DOHH2 (cell line): ENCODE measurements around the gene COPS7A.
"Not testable (repeated sequence)": the region's sequence is repeated elsewhere in the genome, so short reads cannot be mapped to it uniquely, and the experiment has no call there.

Source experiments
- H3F3A ChIP-seq: fragments of 200-600 bp; sonication (generic), shearing (Covaris generic); 2 replicates; pipeline ENCODE4 v1.6.0; 2016; ENCODE audit warnings: antibody characterized with exemption, mild to moderate bottlenecking; ENCODE audit not compliant: control insufficient read depth, insufficient read depth
- H3K27ac ChIP-seq: fragments of 200-600 bp; sonication (generic); 2 replicates; pipeline ENCODE4 v1.5.1; 2014; ENCODE audit warnings: low read depth, mild to moderate bottlenecking, low read length, moderate library complexity
- H3K27me3 ChIP-seq: fragments of 200-600 bp; sonication (generic); 2 replicates; pipeline ENCODE4 v1.6.1; 2014; ENCODE audit warnings: mild to moderate bottlenecking, low read length, mixed read lengths; ENCODE audit not compliant: control insufficient read depth
- H3K36me3 ChIP-seq: fragments of 200-600 bp; sonication (generic); 2 replicates; pipeline ENCODE4 v1.6.1; 2014; ENCODE audit warnings: mild to moderate bottlenecking, low read length, moderate library complexity, mixed read lengths; ENCODE audit not compliant: control insufficient read depth
- H3K4me1 ChIP-seq: fragments of 200-600 bp; sonication (generic); 2 replicates; pipeline ENCODE4 v1.6.1; 2014; ENCODE audit warnings: mild to moderate bottlenecking, low read length, mixed read lengths; ENCODE audit not compliant: control insufficient read depth
- H3K4me2 ChIP-seq: fragments of 200-600 bp; sonication (generic); 2 replicates; pipeline ENCODE4 v1.6.0; 2014; ENCODE audit warnings: mild to moderate bottlenecking, low read length, moderate library complexity
- H3K4me3 ChIP-seq: fragments of 200-600 bp; sonication (generic); 2 replicates; pipeline ENCODE4 v1.5.1; 2014; ENCODE audit warnings: mild to moderate bottlenecking, low read length, mixed read lengths
- H3K79me2 ChIP-seq: fragments of 200-600 bp; sonication (generic); 2 replicates; pipeline ENCODE4 v1.6.1; 2014; ENCODE audit warnings: mild to moderate bottlenecking, low read length, mixed read lengths; ENCODE audit not compliant: control insufficient read depth
- H3K9me2 ChIP-seq: fragments of 200-600 bp; sonication (generic); replicated peaks from 2 replicates; pipeline ENCODE4 v1.6.1; 2014; ENCODE audit warnings: mild to moderate bottlenecking, low read length, mixed read lengths; ENCODE audit not compliant: control insufficient read depth
- H3K9me3 ChIP-seq: fragments of 200-600 bp; sonication (generic); 2 replicates; pipeline ENCODE4 v1.6.1; 2014; ENCODE audit warnings: antibody characterized with exemption, low read length, mixed read lengths; ENCODE audit not compliant: control insufficient read depth, insufficient read depth
- H4K20me1 ChIP-seq: fragments of 200-600 bp; sonication (generic); 2 replicates; pipeline ENCODE4 v1.6.0; 2014; ENCODE audit warnings: low read depth, mild to moderate bottlenecking, antibody characterized with exemption, low read length, moderate library complexity; ENCODE audit not compliant: control insufficient read depth, insufficient read depth
- EZH2phosphoT487 ChIP-seq: fragments of 200-600 bp; sonication (generic); IDR thresholded peaks from 2 replicates; pipeline ENCODE4 v1.6.1; 2017; ENCODE audit warnings: borderline replicate concordance, mild to moderate bottlenecking, antibody characterized with exemption, low read length, moderate library complexity, mixed read lengths
- TF ChIP-seq, protein P1 (sequence below): fragments of 200-600 bp; sonication (generic); IDR thresholded peaks from one replicate; pipeline ENCODE4 v1.5.1; 2014; ENCODE audit warnings: antibody characterized with exemption, mild to moderate bottlenecking, low read depth, low read length; ENCODE audit not compliant: poor library complexity, severe bottlenecking

The COPS7A gene

DNA sequence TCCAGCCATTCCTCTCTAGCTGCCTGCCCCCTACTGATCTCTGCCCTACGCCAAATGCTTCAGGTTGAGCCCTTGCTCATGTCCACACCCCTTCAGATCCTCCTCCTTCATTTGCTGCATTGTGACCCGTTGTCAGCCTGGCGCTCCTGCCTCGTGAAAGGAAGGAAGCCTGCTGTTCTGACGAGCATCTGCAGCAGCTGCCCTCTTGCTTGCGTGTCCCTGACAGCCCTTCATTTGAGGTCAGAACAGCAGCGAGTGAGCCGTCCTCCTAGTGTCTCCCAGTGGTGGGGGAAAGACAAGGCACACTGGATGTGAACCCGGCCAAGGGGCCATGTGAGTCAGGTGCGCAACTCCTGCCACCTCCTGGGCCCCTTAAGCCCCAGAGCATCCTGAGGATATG is 20.2 kb upstream of the COPS7A start:
- H3K79me2 ChIP-seq: 0 out of 2 replicates have a peak, but pooled peaks cover 3% of the 10 kb centered on the region
- no peaks in the 10 kb centered on the region for H3K9me2 ChIP-seq
- peaks cover 20% of the 10 kb centered on the region for H3K27me3 ChIP-seq
- no peaks in the 10 kb centered on the region for H3K36me3 ChIP-seq
- no peak overlapping the region for H3K4me3 ChIP-seq
- peak overlapping the region; percentile 28 for H3K4me2 ChIP-seq
- TF ChIP-seq, protein P1, sequence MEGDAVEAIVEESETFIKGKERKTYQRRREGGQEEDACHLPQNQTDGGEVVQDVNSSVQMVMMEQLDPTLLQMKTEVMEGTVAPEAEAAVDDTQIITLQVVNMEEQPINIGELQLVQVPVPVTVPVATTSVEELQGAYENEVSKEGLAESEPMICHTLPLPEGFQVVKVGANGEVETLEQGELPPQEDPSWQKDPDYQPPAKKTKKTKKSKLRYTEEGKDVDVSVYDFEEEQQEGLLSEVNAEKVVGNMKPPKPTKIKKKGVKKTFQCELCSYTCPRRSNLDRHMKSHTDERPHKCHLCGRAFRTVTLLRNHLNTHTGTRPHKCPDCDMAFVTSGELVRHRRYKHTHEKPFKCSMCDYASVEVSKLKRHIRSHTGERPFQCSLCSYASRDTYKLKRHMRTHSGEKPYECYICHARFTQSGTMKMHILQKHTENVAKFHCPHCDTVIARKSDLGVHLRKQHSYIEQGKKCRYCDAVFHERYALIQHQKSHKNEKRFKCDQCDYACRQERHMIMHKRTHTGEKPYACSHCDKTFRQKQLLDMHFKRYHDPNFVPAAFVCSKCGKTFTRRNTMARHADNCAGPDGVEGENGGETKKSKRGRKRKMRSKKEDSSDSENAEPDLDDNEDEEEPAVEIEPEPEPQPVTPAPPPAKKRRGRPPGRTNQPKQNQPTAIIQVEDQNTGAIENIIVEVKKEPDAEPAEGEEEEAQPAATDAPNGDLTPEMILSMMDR: peak; percentile 19
- no peak for TF ChIP-seq EZH2phosphoT487
- peaks cover 31% of the 10 kb centered on the region for H3K4me1 ChIP-seq
- H4K20me1 ChIP-seq: no peaks in the 10 kb centered on the region
- no peak overlapping the region for H3K27ac ChIP-seq
- peaks cover 7% of the 10 kb centered on the region for H3F3A ChIP-seq
- no peaks in the 10 kb centered on the region for H3K9me3 ChIP-seq

DNA sequence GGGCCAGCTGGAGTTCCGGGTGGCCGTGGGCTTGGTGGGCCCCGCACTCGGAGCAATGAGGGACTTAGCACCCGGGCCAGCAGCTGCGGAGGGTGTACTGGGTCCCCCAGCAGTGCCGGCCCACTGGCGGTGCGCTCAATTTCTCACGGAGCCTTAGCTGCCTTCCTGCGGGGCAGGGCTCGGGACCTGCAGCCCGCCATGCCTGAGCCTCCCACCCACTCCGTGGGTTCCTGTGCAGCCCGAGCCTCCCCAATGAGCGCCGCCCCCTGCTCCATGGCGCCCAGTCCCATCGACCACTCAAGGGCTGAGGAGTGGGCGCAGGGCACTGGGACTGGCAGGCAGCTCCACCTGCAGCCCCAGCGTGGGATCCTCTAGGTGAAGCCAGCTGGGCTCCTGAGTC is 15.5 kb upstream of the COPS7A start:
- H3K9me2 ChIP-seq, H3K79me2 ChIP-seq, H3K4me3 ChIP-seq, H3K36me3 ChIP-seq, H3F3A ChIP-seq, H4K20me1 ChIP-seq, H3K27me3 ChIP-seq, H3K4me2 ChIP-seq, H3K27ac ChIP-seq, H3K9me3 ChIP-seq: not testable (repeated sequence)
- peaks cover 21% of the 10 kb centered on the region for H3K4me1 ChIP-seq

GRCh38 chr12:6708960-6709394 is 14.9 kb upstream of the COPS7A start:
- H3K4me1 ChIP-seq: peaks cover 15% of the 10 kb centered on the region
- H3K27ac ChIP-seq: no peak overlapping the region
- no peaks in the 10 kb centered on the region for H3K36me3 ChIP-seq
- H3F3A ChIP-seq: no peaks in the 10 kb centered on the region
- no peak overlapping the region for H3K4me3 ChIP-seq
- no peaks in the 10 kb centered on the region for H3K9me3 ChIP-seq
- no peaks in the 10 kb centered on the region for H4K20me1 ChIP-seq
- H3K27me3 ChIP-seq: no peaks in the 10 kb centered on the region
- H3K9me2 ChIP-seq: no peaks in the 10 kb centered on the region
- TF ChIP-seq, protein P1: no peak
- TF ChIP-seq EZH2phosphoT487: no peak
- H3K4me2 ChIP-seq: no peak overlapping the region
- H3K79me2 ChIP-seq: no peaks in the 10 kb centered on the region

GRCh38 chr12:6716031-6716873 is 7.6 kb upstream of the COPS7A start:
- not testable (repeated sequence) for H3K4me2 ChIP-seq, H3K36me3 ChIP-seq, H3K9me3 ChIP-seq, H3K4me3 ChIP-seq, H4K20me1 ChIP-seq, H3K79me2 ChIP-seq, H3F3A ChIP-seq, H3K27ac ChIP-seq, H3K27me3 ChIP-seq, H3K9me2 ChIP-seq
- H3K4me1 ChIP-seq: peaks cover 17% of the 10 kb centered on the region
